Inferior parietal cortex (tissue), 1 donor: Measurements from ENCODE around the gene RFTN1.

ENCODE experiments used
- DNase-seq: peaks from one replicate; pipeline ENCODE4 v3.0.0-alpha.2; 2016; ENCODE audit errors: extremely low spot score

The RFTN1 gene

DNA sequence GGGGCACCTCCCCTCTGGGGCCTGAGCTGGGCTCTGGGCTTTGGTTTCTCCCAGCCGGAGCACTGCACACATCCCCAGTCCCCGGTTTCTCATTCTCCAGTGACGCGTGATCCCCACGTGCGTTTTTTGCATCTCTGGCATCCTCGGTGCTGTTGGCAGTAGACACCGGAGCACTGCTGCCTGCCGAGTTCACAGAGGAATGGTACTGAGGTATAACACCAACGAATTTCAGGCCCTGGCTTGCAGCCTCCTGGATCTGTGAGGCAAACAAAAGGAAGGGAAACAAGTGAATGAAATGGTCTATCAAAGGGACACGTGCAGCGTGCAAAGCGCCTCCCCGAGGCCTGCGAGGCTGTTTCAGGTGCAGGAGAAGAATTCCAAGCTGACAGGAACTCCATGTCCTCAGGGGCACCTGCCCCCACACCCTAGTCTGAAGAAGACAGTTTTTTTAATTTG, 135.6 kb downstream of the RFTN1 start:
- DNase-seq: no peak

- no peak for DNase-seq
These were observed 136.3 kb downstream of the RFTN1 start for GRCh38 chr3:16377196-16377595.

DNA sequence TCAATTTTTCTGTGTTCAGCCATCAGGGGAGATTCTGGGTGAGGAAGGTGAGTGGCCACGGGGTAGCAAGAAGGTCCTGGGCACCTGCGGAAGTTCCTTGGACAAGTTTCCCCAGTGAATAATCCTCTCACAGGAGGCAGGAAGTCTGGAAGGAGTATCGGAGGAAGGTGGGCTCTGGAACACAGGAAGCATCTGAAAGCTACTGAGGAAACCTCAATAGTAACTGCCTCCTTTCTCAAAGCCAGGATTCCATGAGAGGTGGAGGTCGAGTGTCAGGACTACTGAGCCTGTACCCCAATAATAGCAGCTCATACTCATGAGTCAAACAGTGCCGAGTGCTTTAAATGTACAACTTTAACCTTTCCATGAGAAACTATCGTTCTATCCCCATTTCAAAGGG, 137.6 kb downstream of the RFTN1 start:
- no peak for DNase-seq

- no peak for DNase-seq
These were observed 138.6 kb downstream of the RFTN1 start for GRCh38 chr3:16374935-16375245.

DNA sequence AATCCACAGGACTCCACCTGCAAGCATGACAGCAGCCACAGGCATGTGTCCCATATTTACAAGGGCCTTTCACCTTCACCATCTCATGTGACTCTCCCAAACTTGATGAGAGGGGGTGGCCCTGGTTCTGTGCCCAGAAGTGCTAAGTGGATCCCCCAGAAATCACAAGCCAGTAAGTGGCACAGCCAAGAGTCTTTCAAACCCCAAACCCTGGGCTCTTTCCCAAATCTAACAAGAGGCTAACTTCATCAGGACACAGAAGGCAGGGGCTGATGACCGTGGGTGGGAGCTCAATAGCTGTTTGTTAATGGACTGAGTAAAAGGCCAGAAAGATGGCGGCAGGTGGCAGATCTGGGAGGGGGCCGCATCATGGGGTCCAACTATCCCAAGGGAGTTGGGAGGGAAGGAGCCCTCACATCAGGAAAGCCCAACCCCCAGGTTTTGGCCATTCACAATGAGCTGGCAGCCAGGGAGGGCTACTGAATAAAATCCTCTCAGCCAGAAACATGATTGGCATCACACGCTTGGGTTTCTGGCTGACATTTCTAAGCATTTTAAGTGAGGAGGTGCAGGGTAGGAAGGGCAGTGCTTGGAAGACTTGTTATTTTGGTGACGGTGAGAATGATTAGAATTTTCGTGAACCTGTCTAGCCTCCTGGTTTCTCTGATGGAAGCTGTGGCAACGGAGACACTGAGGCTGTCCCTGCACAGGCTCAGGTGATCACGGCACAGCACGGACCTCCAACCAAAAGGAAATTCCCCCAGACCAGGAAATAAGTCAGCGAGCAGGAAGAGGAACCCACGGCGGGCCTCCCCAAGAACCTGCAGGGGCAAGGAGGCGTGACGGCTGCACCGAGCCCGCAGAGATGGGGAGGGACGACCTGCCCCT, 139.2 kb downstream of the RFTN1 start:
- no peak for DNase-seq

GRCh38 chr3:16373341-16373946, 140.1 kb downstream of the RFTN1 start:
- no peak for DNase-seq

- DNase-seq: no peak
These were observed 140.9 kb downstream of the RFTN1 start for GRCh38 chr3:16372362-16373292.

- DNase-seq: no peak
These were observed 142.4 kb downstream of the RFTN1 start for GRCh38 chr3:16370872-16371740.

- DNase-seq: no peak
These were observed 143.0 kb downstream of the RFTN1 start for GRCh38 chr3:16370503-16370871.

DNA sequence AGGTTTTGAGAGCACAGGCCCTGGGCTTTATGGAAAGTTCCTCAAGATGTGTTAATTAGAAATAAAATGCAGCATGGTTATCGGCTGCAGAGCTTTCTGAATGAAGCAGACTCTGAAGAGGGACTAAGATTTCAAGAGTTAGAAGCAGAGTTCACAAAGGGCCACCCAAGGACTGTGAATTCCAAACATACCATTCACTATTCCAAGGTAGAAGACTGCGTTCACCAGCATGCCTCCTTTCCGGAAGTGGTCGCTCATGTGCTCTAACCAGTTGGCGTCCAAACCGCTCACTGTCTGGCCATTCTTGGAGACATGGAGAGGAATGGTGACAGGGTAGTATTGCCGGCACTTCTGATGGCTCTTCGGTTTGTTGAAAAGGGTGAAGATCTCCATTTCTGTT, 143.6 kb downstream of the RFTN1 start:
- DNase-seq: no peak

DNA sequence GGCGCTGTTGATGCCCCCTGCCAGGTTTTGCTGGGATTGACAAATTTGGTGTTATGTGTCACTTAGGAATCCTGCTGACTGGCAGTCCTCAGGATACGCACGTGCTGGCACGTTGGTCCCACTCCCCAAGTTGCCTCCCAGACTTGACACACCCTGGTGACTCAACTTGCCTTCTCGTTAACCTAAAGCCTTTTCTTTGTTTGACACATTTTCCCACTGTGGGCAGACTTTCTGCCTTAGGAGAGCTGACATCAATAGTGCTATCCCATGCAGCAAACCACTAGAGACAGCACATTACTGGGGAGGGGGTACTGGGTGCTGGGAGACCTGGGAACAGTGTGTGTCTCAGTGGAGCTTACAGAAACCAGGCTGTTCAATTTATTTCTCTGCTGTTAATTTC, 144.2 kb downstream of the RFTN1 start:
- DNase-seq: no peak

- DNase-seq: no peak
These were observed 146.9 kb downstream of the RFTN1 start for GRCh38 chr3:16366581-16366980.

DNA sequence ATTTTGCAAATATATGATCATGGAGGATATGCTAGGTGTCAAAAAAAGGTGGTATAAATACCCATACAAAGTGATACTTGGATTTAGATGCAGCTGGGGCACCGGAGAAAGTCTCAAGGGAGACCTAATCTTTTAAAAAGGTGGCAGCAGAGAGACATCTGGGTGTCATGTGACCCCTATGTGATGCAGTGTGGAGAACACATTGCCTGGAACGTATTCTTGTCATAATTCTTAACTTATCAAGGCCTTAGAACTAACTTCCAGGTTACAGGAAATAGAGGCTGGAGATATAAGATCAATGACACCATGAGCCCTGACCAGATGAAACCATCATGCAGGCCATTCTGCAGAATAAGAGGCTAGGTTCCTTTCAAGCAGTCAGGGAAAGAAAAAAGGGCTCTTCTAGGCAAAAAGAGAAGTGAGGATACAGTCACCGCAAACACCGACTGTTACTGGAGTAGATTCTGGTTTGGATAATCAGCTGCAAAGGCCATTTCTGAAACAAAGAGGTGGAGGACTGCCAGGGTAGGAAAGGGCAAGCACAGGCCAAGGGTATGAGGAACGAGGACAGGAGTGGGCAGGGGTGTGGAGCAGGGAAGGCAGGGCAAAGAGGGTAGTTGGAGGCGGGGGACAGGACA, 147.9 kb downstream of the RFTN1 start:
- DNase-seq: no peak

GRCh38 chr3:16364963-16365362, 148.5 kb downstream of the RFTN1 start:
- DNase-seq: no peak

GRCh38 chr3:16364323-16364722, 149.2 kb downstream of the RFTN1 start:
- DNase-seq: no peak

DNA sequence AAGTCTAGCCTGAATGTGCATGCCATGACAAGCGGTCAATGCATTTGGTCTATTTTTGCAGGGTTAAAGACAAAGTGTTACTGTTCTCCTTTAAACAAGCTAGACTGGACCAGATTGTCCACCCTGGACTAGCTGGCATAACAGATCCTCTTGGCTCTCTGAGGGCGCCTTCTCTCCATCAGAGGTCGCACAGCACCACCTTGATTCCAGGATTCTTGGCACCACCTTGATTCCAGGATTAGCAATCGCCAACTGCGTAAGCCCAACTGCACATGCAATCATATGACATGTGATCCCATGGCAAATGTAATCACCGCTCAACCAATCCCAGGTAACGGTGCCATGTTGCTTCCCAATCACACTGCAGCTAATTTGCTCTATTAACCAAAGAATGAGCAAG, 149.9 kb downstream of the RFTN1 start:
- no peak for DNase-seq

- DNase-seq: no peak
These were observed 150.7 kb downstream of the RFTN1 start for GRCh38 chr3:16362770-16363169.

DNA sequence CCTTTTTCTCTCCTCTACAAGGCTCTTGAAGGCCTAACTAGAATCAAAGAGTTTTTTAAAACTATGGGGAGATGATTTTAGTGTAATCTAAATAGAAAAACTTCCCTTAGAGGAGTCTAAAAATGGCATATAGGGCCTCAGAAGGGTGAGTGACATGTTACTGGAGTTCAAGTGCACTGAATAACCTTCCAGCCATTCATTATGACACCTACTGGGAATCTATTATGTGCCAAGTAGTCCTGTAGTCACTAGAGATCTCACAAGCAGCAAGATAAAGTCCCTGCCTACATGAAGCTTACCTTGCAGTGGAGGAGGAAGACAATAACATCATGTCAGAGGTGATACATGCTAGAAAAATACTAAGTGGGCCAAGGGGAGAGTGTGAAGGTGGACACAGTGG, 152.4 kb downstream of the RFTN1 start:
- no peak for DNase-seq

- DNase-seq: no peak
These were observed 154.2 kb downstream of the RFTN1 start for GRCh38 chr3:16359331-16359730.

DNA sequence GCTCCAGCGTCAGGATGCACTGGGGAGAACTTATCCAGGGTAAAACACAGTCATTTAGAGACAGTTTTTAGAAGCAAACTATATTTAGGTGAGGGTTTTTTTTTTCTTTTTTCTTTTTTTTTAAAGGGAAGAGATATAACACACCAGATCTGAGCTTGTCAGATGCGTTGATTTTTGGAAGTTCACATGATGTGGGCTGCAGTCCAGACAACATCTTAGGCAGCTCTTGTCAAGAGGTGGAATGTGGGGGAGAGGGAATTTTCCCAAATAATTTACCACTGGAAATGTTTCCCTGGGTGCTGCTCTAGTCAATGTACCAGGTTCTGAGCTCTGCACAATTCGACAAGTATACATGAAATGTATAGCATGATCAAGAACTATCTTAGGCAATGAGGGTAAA, 155.2 kb downstream of the RFTN1 start:
- DNase-seq: no peak
